HFFc6 (cell line): ENCODE results near the gene OPRPN. TPM values are rescaled to one million over a fixed set of nuclear protein-coding genes. Genes with fewer than 3 reads are reported as not detected.

Experiments used
- DNase-seq: peaks from one replicate; pipeline ENCODE4 v3.0.0-alpha.2; 2018
- H3K27ac Mint-ChIP-seq: 2 replicates; pipeline ENCODE4 v1.8.0; 2020; ENCODE audit warnings: mild to moderate bottlenecking, mixed read lengths
- H3K27me3 Mint-ChIP-seq: 2 replicates; pipeline ENCODE4 v1.8.0; 2021; ENCODE audit warnings: mild to moderate bottlenecking, moderate library complexity, mixed read lengths; ENCODE audit not compliant: insufficient read depth
- H3K36me3 Mint-ChIP-seq: 2 replicates; pipeline ENCODE4 v1.8.0; 2021; ENCODE audit warnings: low read depth, mixed read lengths
- H3K4me1 Mint-ChIP-seq: 2 replicates; pipeline ENCODE4 v1.8.0; 2020; ENCODE audit warnings: low read depth, mixed read lengths
- H3K4me3 Mint-ChIP-seq: 2 replicates; pipeline ENCODE4 v1.8.0; 2020; ENCODE audit warnings: mild to moderate bottlenecking, moderate library complexity, mixed read lengths
- H3K9me3 Mint-ChIP-seq: 2 replicates; pipeline ENCODE4 v1.8.0; 2020; ENCODE audit warnings: mild to moderate bottlenecking, mixed read lengths
- CTCF ChIP-seq: fragments of 200-600 bp; sonication (generic); IDR thresholded peaks from 2 replicates; pipeline ENCODE4 v1.5.0; 2021; ENCODE audit warnings: antibody characterized with exemption, mild to moderate bottlenecking
- long read RNA-seq: library from polyadenylated mRNA; unstranded; transcript quantifications from one replicate; pipeline ENCODE4 v2.0.0, GENCODE V29; 2019
- total RNA-seq, 6 experiments: library from RNA; stranded (reverse); fragmentation: NEBNext Ultra II Directional; extraction: Animal tissue kit (Norgen Biotek cat#: 25700); gene quantifications; 2 replicates in 1 of 6; 3 replicates in 5 of 6; pipeline ENCODE4 v1.2.3, GENCODE V29; 2021

The OPRPN gene
- total RNA-seq, result not detected
- long read RNA-seq, result 0 reads

- H3K9me3 Mint-ChIP-seq, result peaks cover 28% of the 10 kb centered on the region
- no peaks in the 10 kb centered on the region for H3K27me3 Mint-ChIP-seq
- H3K27ac Mint-ChIP-seq, result no peak within 1 kb of the TSS
- H3K4me1 Mint-ChIP-seq, result no peaks in the 10 kb centered on the region
- no peak for TF ChIP-seq CTCF
- no peak for DNase-seq
- H3K36me3 Mint-ChIP-seq, result no peaks in the 10 kb centered on the region
- no peak within 1 kb of the TSS for H3K4me3 Mint-ChIP-seq
These were observed at the start of gene OPRPN for GRCh38 chr4:70397580-70397979. OPRPN (plus strand) TSS chr4:70397940; CDS start chr4:70399286, 1,346 bp downstream.

- H3K36me3 Mint-ChIP-seq, result no peaks in the 10 kb centered on the region
- no peak overlapping the region for H3K4me3 Mint-ChIP-seq
- H3K27me3 Mint-ChIP-seq, result no peaks in the 10 kb centered on the region
- no peak for TF ChIP-seq CTCF
- peaks cover 34% of the 10 kb centered on the region for H3K9me3 Mint-ChIP-seq
- no peak overlapping the region for H3K27ac Mint-ChIP-seq
- DNase-seq, result no peak
- no peaks in the 10 kb centered on the region for H3K4me1 Mint-ChIP-seq
These were observed 41.6 kb upstream of the OPRPN start for GRCh38 chr4:70356185-70356584.

- H3K27me3 Mint-ChIP-seq, result no peaks in the 10 kb centered on the region
- H3K27ac Mint-ChIP-seq, result no peak overlapping the region
These were observed 38.6 kb upstream of the OPRPN start for GRCh38 chr4:70359115-70359661.

GRCh38 chr4:70360460-70360859 is 37.3 kb upstream of the OPRPN start, which contains the start of gene SMR3A:
SMR3A (plus strand) TSS chr4:70360760; CDS start chr4:70362116, 1,356 bp downstream.
- no peak for DNase-seq
- Mint-ChIP-seq H3K4me1 (no peaks in the 10 kb centered on the region), H3K9me3 (peaks cover 22% of the 10 kb centered on the region)

More at GRCh38 chr4:70359115-70359661, 38.6 kb upstream of the OPRPN start:
- Mint-ChIP-seq H3K4me1 (no peaks in the 10 kb centered on the region), H3K4me3 (no peak overlapping the region), H3K36me3 (no peaks in the 10 kb centered on the region), H3K9me3 (peaks cover 25% of the 10 kb centered on the region)
- no peak for TF ChIP-seq CTCF
- DNase-seq, result no peak

GRCh38 chr4:70364002-70364401 is 33.7 kb upstream of the OPRPN start:
- peaks cover 25% of the 10 kb centered on the region for H3K9me3 Mint-ChIP-seq
- no peak for TF ChIP-seq CTCF
- DNase-seq, result no peak
- H3K27ac Mint-ChIP-seq, result no peak overlapping the region
- H3K4me3 Mint-ChIP-seq, result no peak overlapping the region
- H3K36me3 Mint-ChIP-seq, result no peaks in the 10 kb centered on the region
- H3K4me1 Mint-ChIP-seq, result no peaks in the 10 kb centered on the region
- no peaks in the 10 kb centered on the region for H3K27me3 Mint-ChIP-seq

More at GRCh38 chr4:70360460-70360859, 37.3 kb upstream of the OPRPN start, which contains the start of gene SMR3A:
- no peak within 1 kb of the TSS for H3K4me3 Mint-ChIP-seq
- H3K27ac Mint-ChIP-seq, result no peak within 1 kb of the TSS
- no peaks in the 10 kb centered on the region for H3K36me3 Mint-ChIP-seq
- H3K27me3 Mint-ChIP-seq, result no peaks in the 10 kb centered on the region
- TF ChIP-seq CTCF, result no peak
